ENCODE data around the gene TWIST2. TPM values are rescaled to one million over a fixed set of nuclear protein-coding genes. Genes with fewer than 3 reads are reported as not detected.

TWIST2 gene
- total RNA-seq, 2 experiments from 2014 or later = not detected

GRCh38 chr2:238883421-238883901, 35.6 kb downstream of the TWIST2 start:
- Mint-ChIP-seq H3K27ac (no peak overlapping the region), H3K27me3 (peaks cover 12% of the 10 kb centered on the region), H3K9me3 (no peaks in the 10 kb centered on the region), H3K4me3 (no peak overlapping the region), H3K4me1 (ENCODE audit: low read depth) (no peaks in the 10 kb centered on the region), H3K36me3 (no peaks in the 10 kb centered on the region)
- intact Hi-C loops (cut with micrococcal nuclease) = no loop called here
- ChIA-PET CTCF (no interaction called here), POLR2A (no interaction called here)
- DNase-seq = no peak

- CTCF ChIA-PET = no interaction called here
- POLR2A ChIA-PET = no interaction called here
Measured at GRCh38 chr2:238884122-238884811, 36.4 kb downstream of the TWIST2 start.

GRCh38 chr2:238884812-238885408, 37.0 kb downstream of the TWIST2 start:
- H3K27me3 Mint-ChIP-seq = peaks cover 12% of the 10 kb centered on the region
- POLR2A ChIA-PET = no interaction called here
- no peaks in the 10 kb centered on the region for H3K4me1 Mint-ChIP-seq (ENCODE audit: low read depth)
- intact Hi-C loops (cut with micrococcal nuclease) = no loop called here
- H3K36me3 Mint-ChIP-seq = no peaks in the 10 kb centered on the region
- H3K9me3 Mint-ChIP-seq = no peaks in the 10 kb centered on the region
- no peak overlapping the region for H3K27ac Mint-ChIP-seq
- DNase-seq = no peak
- CTCF ChIA-PET = no interaction called here
- H3K4me3 Mint-ChIP-seq = no peak overlapping the region

More at GRCh38 chr2:238884122-238884811, 36.4 kb downstream of the TWIST2 start:
- H3K27ac Mint-ChIP-seq = no peak overlapping the region
- peaks cover 12% of the 10 kb centered on the region for H3K27me3 Mint-ChIP-seq
- no peak overlapping the region for H3K4me3 Mint-ChIP-seq
- no peaks in the 10 kb centered on the region for H3K9me3 Mint-ChIP-seq
- no peaks in the 10 kb centered on the region for H3K4me1 Mint-ChIP-seq (ENCODE audit: low read depth)
- no peak for DNase-seq
- intact Hi-C loops (cut with micrococcal nuclease) = no loop called here
- no peaks in the 10 kb centered on the region for H3K36me3 Mint-ChIP-seq

GRCh38 chr2:238886453-238887094, 38.7 kb downstream of the TWIST2 start:
- ChIA-PET POLR2A (interaction anchor here (0.6 kb wide), 1 partner anchor 12 kb away, joined by 4 read pairs; no protein-coding TSS in a partner anchor), CTCF (no interaction called here)
- Mint-ChIP-seq H3K9me3 (no peaks in the 10 kb centered on the region), H3K27me3 (peaks cover 11% of the 10 kb centered on the region), H3K4me1 (ENCODE audit: low read depth) (no peaks in the 10 kb centered on the region), H3K27ac (no peak overlapping the region), H3K36me3 (no peaks in the 10 kb centered on the region), H3K4me3 (no peak overlapping the region)
- intact Hi-C loops (cut with micrococcal nuclease) = no loop called here
- no peak for DNase-seq

- no peak for DNase-seq
- intact Hi-C loops (cut with micrococcal nuclease) = no loop called here
- ChIA-PET POLR2A (no interaction called here), CTCF (no interaction called here)
- no peaks in the 10 kb centered on the region for H3K4me1 Mint-ChIP-seq (ENCODE audit: low read depth)
- no peak overlapping the region for H3K27ac Mint-ChIP-seq
- H3K36me3 Mint-ChIP-seq = no peaks in the 10 kb centered on the region
- no peaks in the 10 kb centered on the region for H3K9me3 Mint-ChIP-seq
- H3K27me3 Mint-ChIP-seq = peaks cover 7% of the 10 kb centered on the region
- no peak overlapping the region for H3K4me3 Mint-ChIP-seq
Measured at GRCh38 chr2:238887616-238888015, 39.7 kb downstream of the TWIST2 start.

GRCh38 chr2:238888781-238889180, 40.9 kb downstream of the TWIST2 start:
- no peak overlapping the region for H3K4me3 Mint-ChIP-seq
- no peak overlapping the region for H3K27ac Mint-ChIP-seq
- H3K27me3 Mint-ChIP-seq = peaks cover 7% of the 10 kb centered on the region
- intact Hi-C loops (cut with micrococcal nuclease) = no loop called here
- ChIA-PET CTCF (no interaction called here), POLR2A (no interaction called here)
- H3K4me1 Mint-ChIP-seq (ENCODE audit: low read depth) = no peaks in the 10 kb centered on the region
- no peaks in the 10 kb centered on the region for H3K36me3 Mint-ChIP-seq
- DNase-seq = no peak
- no peaks in the 10 kb centered on the region for H3K9me3 Mint-ChIP-seq

GRCh38 chr2:238890131-238890530, 42.2 kb downstream of the TWIST2 start:
- H3K36me3 Mint-ChIP-seq = no peaks in the 10 kb centered on the region
- no peak overlapping the region for H3K27ac Mint-ChIP-seq
- DNase-seq = no peak
- H3K27me3 Mint-ChIP-seq = peaks cover 5% of the 10 kb centered on the region
- ChIA-PET POLR2A (no interaction called here), CTCF (no interaction called here)
- H3K9me3 Mint-ChIP-seq = no peaks in the 10 kb centered on the region
- H3K4me1 Mint-ChIP-seq (ENCODE audit: low read depth) = no peaks in the 10 kb centered on the region
- intact Hi-C loops (cut with micrococcal nuclease) = no loop called here
- no peak overlapping the region for H3K4me3 Mint-ChIP-seq

- no peaks in the 10 kb centered on the region for H3K4me1 Mint-ChIP-seq (ENCODE audit: low read depth)
- no peak overlapping the region for H3K4me3 Mint-ChIP-seq
- H3K9me3 Mint-ChIP-seq = no peaks in the 10 kb centered on the region
- POLR2A ChIA-PET = no interaction called here
- peaks cover 2% of the 10 kb centered on the region for H3K27me3 Mint-ChIP-seq
- no peak for DNase-seq
- intact Hi-C loops (cut with micrococcal nuclease) = no loop called here
- no peak overlapping the region for H3K27ac Mint-ChIP-seq
- CTCF ChIA-PET = no interaction called here
- no peaks in the 10 kb centered on the region for H3K36me3 Mint-ChIP-seq
Measured at GRCh38 chr2:238890618-238891456, 43.0 kb downstream of the TWIST2 start.

- no peaks in the 10 kb centered on the region for H3K4me1 Mint-ChIP-seq (ENCODE audit: low read depth)
- ChIA-PET CTCF (no interaction called here), POLR2A (no interaction called here)
- intact Hi-C loops (cut with micrococcal nuclease) = no loop called here
- H3K27me3 Mint-ChIP-seq = peaks cover 2% of the 10 kb centered on the region
- no peak for DNase-seq
- no peaks in the 10 kb centered on the region for H3K9me3 Mint-ChIP-seq
- H3K27ac Mint-ChIP-seq = no peak overlapping the region
- no peak overlapping the region for H3K4me3 Mint-ChIP-seq
- H3K36me3 Mint-ChIP-seq = no peaks in the 10 kb centered on the region
Measured at GRCh38 chr2:238891457-238892203, 43.7 kb downstream of the TWIST2 start.

- POLR2A ChIA-PET = no interaction called here
- no peaks in the 10 kb centered on the region for H3K9me3 Mint-ChIP-seq
- intact Hi-C loops (cut with micrococcal nuclease) = no loop called here
- DNase-seq = no peak
- no peaks in the 10 kb centered on the region for H3K4me1 Mint-ChIP-seq (ENCODE audit: low read depth)
- H3K27ac Mint-ChIP-seq = no peak overlapping the region
- CTCF ChIA-PET = no interaction called here
- H3K4me3 Mint-ChIP-seq = no peak overlapping the region
- H3K36me3 Mint-ChIP-seq = no peaks in the 10 kb centered on the region
- H3K27me3 Mint-ChIP-seq = peaks cover under 1% of the 10 kb centered on the region
Measured at GRCh38 chr2:238892204-238892500, 44.3 kb downstream of the TWIST2 start.

GRCh38 chr2:238892796-238893195, 44.9 kb downstream of the TWIST2 start:
- intact Hi-C loops (cut with micrococcal nuclease) = no loop called here
- no peaks in the 10 kb centered on the region for H3K4me1 Mint-ChIP-seq (ENCODE audit: low read depth)
- ChIA-PET POLR2A (no interaction called here), CTCF (no interaction called here)
- H3K4me3 Mint-ChIP-seq = no peak overlapping the region
- no peaks in the 10 kb centered on the region for H3K36me3 Mint-ChIP-seq
- no peaks in the 10 kb centered on the region for H3K9me3 Mint-ChIP-seq
- H3K27me3 Mint-ChIP-seq = peaks cover 2% of the 10 kb centered on the region
- H3K27ac Mint-ChIP-seq = no peak overlapping the region
- DNase-seq = no peak

All from activated CD4-positive, alpha-beta memory T cell treated with anti-CD3 and anti-CD28 coated beads for 36 hours (primary cell).